G401.6 (cell line): ENCODE measurements around the gene ESPN.

Experiments
- FAIRE-seq: peaks from 2 replicates; lab custom pipeline; 2012; peaks lifted over from hg19 to GRCh38; lab: Jason Lieb, UNC

The ESPN gene

DNA sequence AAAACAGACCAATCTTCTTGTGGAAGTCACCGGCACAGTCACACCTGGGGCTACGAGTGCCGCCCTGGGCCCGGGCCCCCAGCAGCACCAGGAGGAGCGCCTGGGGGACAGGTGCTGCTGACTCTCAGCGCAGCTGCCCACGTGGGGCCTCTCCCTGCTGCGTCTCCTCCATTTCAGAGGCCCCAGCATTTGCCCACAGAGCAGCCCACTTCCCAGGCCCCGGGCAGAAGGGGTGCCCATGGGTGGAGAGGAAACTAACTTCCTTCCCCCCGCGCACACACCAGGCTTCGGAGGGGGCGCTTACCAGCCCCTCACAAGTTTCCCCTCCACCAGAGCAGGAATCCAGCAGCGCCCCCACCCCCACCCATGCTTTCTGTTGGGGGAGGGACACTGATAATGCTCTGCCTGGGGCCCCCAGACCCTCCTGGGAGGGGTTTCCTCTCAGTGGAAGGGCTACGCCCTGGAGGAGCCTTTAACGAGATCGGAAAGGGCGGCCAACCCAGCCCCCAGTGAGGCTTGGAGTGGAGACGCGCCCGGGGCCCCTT, 41.0 kb downstream of the ESPN start:
- FAIRE-seq: no peak

DNA sequence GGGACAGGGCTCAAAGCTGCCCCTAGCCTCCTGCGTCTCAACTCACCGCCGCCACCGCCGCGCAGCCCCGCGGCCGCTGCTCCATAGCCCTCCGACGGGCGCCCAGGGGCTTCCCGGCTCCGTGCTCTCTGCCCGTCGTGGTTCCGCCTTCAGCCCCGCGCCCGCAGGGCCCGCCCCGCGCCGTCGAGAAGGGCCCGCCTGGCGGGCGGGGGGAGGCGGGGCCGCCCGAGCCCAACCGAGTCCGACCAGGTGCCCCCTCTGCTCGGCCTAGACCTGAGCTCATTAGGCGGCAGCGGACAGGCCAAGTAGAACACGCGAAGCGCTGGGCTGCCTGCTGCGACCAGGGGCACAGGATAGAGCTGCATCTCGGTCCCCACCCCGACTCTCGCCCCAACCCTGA, 41.4 kb downstream of the ESPN start, which contains the start of gene TNFRSF25:
TSS of gene TNFRSF25 (minus strand) at position 151 of the 400 bp plus-strand sequence. CDS start at position 85, 66 bp downstream.
- FAIRE-seq: no peak

DNA sequence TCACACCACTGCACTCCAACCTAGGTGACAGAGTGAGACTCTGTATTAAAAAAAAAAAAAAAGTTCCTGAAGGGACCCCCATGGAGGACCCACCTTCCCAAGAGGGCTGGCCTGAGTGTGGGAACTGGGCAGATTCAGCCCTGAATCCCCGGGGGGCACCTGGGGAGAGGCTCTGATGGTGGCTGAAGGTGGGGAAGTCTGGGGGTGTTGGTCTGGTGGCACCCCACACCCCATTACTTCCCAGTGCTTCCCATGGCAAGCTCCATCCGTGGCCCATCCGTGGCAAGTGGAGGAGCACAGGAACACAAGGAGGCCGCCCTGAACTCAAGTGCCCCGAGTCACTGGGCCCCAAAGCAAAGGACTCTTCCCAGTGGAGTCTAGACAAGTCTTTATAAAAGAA, 42.2 kb downstream of the ESPN start:
- FAIRE-seq: no peak

DNA sequence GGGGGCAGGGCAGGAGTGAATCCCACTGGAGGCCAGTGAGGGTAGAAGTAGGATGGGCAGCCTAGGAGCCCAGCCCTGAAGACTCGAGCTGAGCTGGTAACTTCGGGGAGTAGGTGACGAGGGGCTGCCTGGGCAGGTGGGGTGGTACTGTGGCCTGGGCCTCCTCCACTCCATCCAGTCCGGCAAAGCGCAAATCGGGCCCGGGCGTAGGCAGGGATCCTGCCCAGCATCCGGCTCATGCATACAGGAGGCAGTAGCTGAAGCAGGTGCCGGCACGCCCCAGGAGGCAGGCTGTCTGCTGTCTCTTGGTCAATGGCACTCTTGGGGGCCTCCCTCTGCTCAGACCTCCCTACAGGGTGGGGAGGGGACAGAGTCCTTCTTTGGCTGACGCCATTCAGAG, 42.6 kb downstream of the ESPN start:
- FAIRE-seq: no peak

DNA sequence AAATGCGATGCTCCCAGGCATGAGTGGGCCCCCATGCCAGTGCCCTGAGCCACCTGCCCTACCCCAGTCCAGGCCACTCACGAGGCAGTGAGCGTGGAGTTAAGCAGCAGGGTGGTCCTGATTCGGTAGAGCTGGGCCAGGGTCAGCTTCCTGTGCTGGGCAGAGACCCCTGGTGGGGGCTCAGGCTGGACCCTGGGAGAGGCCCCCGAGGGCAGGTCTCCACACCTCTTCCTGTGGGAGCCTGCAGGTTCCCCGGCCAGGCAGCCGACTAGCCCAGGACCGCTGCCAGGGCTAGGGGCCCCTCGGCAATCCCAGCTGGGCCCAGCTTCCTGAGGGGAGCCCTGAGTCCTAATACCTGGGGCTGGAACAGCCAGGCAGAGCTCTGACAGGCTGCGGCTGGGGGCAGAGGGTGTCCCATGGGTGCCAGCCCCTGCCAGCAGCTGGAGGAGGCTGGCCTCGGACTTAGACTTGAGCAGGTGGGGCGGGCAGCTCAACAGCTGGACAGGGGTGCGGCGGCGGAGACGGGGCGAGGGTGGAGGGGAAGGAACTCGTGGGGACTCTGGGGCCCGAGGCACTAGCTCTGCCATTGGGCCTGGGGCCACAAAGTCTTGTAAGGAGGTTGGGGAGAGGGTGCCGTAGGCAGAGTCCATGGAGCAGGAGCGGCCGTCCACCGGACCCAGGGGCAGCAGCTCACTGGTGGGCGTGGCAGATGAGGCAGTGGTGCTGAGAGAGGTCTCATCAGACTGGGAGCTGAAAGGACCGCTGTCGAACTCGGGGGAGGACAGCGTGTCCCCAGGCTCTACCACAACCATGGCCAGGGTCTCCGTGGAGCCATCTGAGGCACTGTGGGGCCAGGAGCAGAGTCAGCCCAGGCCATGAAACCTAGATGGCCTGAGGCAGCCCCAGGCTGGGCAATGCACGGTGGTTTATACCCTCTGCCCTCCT, 43.4 kb downstream of the ESPN start:
- FAIRE-seq: no peak

DNA sequence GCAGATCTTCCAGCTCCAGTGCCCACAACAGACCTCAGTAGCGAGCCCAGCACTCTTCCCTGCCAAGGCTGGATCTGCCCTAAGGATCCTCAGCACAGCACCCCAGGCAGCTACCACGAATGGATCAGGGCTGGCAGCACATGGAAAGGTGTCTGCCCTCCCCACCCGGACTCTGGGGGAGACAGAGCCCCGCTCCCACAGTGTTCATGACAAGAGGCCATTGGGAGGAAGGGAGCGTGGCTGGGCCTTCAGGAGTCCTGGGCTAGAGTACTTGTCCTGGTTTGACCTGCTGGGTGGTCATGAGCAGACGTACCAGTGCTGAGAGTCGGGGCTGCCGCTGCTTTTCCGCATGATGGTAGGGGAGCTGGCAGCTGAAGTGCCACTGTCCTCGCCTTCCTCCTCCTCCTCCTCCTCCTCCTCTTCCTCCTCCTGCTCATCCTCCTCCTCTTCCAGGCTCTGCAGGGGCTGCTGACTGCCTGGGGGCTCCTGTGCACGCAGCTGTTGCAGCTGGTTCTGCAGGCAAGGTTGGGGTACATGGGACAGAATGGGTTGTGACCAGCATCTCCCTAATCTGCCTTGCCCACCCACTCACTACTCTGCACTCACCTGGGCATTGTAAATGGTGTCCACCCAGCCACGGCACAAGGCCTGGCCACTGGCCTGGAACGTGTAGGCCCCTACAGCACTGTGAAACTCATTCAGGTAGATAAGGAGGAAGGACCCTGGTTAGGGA, 44.3 kb downstream of the ESPN start:
- no peak for FAIRE-seq

DNA sequence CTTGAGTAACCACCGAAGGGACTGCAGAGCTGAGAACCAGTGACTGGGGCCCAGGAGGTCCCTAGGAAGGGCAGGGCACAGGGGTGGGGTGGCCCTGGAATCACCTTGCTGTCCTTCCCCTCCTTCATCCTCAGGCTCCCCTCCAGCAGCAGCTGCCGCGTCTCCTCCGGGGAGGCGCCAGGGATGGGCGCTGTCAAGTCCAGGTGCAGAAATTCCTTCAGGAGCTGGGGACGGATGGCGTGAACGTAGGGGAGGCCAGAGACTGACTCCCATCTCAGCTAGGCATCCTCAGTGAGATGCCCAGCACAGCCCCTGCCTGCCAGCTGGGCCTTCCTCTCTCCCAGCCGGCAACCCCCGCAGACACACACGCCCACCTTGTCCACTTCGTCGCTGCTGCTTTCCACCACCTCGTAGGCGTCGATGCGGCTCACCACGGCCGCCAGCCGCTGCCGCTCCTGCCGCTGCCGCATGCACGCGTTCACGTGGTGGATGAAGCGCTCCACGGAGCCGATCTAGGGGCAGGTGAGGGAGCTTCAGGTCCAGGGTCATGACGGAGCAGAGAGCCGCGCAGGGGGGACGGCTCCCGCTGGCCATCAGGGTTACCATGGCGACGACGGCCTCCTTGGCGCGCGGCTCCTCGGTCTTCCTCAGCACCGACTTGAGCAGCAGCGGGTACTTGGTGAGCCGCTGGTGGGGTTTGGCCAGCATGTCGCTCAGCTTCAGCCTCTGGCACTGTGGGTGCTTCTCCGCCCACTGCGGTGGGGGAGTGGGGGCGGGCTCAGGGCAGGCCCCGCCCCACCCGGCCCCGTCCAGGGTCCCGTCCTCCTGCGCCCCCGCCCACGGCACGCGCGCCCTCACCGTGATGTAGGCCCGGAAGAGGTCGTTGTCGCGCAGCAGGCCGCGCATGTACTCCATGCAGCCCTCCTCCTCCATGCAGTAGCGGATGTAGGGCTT, 45.8 kb downstream of the ESPN start:
- FAIRE-seq: no peak

DNA sequence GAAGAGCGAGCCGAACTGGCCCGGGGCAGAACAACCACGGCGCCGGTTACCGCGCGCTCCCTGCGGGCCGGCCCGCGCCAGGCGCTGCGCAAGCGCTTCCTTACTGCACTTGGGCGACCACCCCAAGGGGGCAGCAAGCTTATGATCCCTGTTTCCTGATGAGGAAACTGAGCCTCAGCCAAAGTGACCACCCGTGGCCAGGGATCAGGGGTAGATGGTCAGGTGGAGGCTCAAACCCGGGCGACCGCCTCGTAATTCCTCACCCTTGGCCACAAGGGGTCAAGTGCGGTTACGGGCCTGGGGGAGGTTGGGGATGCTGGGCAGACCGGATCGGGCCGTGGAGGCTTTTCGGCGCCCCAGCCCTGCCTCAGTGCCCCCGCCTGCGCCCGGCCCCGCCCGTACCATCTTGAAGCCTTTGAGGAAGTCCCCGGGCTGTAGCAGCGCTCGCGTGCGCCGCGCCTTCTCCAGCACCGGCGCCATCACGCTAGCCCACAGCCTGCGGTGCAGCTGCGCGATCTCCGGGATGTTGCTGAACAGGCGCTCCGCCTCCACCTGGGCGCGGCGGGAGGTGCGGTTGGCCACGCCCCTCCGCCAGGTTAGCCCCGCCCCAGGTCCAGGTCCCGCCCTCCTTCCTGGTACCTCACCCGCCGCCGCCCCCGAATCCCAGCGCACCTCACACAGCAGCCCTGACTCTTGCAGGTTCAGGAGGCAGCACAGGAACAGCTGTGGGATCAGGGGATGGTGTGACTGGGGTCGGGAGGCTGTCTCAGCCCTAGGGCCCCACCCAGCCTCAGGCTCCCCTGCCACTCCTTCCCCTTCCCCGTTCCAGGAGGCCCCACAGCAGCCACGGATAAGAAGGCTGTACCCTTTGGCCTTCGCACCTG, 46.8 kb downstream of the ESPN start:
- no peak for FAIRE-seq

DNA sequence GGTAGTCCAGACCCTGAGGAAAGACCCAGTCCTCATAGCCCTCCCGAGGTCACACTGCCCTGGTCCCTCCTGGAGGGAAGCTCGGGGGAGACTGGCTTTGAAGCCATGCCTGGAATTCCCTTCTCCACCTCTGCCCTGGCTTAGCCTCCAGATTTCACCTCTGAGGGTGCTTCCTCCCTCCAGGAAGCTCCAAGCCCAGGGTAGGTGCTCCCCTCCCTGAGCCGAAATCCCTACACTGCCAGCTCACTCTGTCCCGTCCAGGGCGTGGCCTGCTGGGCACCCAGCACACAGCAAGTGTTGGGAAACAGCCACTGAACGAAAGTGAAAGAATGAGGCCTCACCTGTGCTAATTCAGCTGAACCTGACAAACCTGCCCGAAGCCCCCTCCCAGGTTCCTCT, 47.4 kb downstream of the ESPN start:
- no peak for FAIRE-seq

DNA sequence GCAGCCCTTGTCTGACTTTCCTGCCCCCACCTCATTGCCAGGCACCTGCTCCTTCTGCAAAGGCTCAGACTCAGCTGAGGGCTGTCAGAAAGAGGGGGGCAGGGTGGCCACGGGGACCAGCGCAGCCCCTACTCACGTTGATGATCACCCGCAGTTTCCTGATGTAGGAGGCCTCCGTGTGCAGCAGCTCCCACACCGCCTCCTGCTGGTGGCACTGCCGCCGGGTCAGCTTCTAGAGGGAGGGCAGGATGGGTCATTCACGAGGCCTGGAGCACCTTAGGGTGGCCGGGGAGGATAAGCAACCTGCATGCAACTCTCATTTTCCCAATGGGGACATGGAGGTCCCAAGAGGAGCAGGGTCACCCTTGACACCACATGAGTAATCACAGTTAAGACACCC, 47.8 kb downstream of the ESPN start:
- FAIRE-seq: no peak

DNA sequence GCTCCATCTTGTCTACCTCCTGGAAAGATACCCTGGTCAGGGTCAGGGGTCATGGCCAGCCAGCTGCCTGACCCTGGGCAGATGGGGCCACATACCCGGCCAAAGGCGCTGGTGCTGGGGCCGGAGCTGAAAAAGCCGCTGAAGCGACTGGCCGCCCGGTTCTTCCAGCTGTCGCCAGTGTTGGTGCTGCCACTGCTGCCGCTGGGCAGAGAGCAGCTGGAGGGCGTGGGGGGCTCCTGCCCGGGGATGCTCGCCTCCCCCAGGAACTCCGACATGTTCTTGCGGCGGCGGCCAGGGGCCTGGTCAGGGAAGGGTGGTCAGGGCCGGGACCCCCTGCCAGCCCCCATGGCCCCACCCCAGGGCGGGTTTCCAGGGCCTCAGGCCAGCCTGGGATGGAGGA, 48.6 kb downstream of the ESPN start:
- FAIRE-seq: no peak

DNA sequence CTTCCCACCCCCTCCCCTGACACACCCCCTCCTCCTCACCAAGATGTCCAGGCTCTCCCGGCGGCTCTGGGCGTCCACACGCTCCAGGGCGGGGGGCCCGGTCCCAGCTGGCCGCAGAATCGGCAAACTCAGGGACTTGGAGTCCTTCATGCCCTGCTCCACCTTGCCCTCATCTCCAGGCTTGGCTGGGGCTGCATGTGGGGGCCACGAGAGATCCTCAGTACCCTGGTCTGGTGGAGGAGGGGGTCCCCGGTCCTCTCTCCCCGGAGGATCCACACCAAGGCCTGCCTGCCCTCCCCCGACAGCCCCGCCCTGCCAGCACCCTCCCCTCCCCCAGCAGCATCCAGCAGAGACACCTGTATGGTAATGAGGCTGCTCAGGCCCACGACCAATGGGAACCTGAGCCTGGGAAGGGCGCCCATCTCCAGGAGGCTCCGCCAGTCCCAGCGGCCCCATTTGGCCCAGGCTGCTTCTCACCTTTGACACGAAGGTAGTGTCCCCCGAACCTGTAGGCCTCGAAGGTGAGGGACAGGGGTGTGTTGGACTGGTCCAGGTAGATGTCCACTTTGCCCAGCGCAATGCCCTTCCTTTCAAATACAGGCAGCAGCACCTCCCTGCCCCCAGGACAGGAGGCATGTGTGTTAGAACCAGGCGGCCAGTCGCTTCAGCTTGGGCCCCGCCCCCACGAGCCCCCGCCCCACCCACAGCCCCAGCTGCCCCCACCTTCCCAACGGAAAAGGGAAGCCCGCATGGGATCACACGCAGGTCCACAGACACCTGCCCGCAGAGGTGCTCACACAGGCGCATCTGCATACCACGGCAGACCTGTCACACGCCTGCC, 49.6 kb downstream of the ESPN start:
- FAIRE-seq: no peak

DNA sequence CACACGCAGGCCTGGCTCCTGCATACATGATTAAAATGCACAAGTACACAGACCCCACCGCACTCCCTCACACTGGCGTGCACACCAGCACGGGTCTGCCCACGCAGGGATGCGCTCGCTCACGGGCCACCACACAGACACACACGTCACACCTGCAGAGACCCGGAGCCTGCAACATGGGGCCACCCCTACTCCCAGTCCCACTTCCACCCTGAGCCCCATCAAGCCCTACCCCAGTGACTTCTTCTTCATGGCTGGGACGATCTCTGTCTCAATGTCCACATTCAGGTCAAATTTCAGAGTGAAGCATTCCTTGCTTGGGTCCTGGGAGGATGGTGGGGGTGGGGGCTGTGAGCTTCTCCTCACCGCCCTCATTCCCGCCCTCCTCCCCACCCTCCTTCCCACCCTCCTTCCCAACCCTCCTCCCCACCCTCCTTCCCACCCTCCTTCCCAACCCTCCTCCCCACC, 50.3 kb downstream of the ESPN start:
- no peak for FAIRE-seq

DNA sequence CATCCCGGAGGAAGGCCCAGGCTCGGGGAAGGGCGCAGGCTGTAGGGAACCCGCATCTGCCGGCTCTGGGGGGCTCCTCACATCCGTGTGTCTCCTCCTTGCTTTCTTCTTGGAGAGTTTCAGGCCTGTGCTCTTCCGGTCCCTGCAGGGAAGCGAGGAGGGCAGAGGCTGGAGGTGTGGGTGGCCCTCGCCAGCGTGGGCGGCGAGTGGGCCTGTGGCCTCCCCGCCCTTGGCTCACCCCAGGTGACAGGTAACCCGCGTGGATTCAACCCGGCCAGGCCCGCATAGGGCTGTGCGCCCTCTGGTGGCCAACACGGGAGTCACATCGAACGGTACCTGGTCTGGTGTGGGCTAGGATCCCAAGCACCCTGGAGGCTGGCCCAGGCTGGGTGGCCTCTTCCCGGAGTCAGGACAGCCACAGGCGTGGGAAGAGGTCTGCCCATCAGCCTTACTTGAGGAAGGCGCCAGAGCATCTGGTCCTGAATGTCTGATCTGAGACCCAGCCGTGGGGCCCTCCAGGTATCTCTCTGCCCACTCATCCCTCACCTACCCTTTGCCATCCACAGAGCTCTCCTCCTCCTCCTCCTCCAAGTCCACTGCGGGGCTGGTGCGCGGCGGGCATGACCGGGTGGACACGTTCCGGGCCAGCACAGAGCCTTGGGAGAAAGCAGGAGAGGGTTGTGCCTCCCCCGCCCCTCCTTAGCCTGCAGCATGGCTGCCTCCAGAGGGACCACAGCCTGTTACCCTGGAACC, 51.0 kb downstream of the ESPN start:
- no peak for FAIRE-seq

DNA sequence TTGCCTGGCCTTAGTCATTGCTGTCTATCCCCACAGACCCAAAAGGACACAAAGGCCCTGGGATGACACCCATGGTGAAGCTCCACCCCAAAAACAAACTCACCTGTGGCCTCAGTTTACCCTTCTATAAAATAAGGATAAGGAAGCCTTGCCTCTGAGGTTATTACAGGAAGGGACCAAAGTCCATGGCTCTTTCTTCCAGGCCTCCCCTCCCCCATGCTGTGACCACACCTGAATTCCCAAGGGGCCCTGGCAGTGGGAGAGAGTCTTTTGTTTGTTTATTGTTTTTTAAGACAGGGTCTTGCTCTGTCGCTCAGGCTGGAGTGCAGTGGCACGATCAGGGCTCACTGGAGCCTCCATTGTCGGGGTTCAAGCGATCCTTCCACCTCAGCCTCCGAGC, 51.9 kb downstream of the ESPN start:
- no peak for FAIRE-seq

DNA sequence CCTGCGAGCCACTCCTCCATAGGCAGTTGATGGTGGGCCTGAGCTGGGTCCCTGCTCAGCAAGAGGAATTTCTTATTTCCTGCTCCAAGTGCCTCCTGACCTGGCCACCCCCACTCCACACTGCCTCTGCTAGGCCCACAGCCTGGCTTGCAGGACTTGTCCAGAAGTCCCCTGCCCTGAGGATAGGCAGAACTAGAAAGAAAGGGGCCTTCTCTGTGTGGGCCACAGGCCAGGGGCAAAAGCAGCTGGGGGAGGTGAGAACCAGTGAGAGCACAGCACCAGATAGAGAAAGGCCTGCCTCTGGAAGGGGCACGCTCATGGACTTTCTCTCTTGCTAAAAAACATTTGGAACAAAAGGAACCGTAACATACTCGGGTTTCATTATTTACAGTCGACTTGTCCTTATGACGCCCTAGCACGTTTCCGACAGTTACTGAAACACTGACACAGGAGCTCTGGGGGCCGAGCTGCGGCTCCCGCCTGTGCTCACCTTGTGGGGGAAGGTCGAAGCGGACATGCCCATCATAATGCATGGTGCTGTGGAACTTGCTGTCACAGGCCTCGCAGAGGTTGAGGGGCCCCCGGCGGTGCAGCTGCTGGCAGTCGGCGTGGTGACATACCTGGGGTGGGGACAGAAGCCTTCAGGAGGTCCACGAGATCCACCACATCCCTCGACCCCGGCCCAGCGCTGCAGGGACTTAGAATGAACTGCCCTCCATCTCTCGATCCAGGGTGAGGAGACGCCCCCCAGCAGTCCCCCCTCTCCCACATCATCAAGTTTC, 52.7 kb downstream of the ESPN start:
- FAIRE-seq: no peak

DNA sequence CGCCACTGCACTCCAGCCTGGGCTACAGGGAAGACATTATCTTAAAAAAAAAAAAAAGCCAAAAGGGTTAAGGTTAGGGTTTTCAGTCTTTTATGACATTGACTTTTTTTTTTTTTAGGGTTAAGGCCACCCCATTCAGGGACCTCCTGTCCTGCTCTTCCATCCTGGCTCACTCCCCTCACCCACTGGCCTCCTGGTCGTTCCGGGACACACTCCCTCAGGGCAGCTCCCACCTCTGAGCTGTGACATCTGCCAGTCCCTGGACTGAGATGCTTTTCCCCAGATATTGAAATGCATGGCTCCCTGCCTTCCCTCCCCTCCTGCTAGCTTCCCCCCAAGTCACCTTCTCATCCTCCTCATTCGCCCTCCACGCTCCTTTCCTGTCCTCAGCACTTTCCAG, 57.2 kb downstream of the ESPN start:
- no peak for FAIRE-seq

DNA sequence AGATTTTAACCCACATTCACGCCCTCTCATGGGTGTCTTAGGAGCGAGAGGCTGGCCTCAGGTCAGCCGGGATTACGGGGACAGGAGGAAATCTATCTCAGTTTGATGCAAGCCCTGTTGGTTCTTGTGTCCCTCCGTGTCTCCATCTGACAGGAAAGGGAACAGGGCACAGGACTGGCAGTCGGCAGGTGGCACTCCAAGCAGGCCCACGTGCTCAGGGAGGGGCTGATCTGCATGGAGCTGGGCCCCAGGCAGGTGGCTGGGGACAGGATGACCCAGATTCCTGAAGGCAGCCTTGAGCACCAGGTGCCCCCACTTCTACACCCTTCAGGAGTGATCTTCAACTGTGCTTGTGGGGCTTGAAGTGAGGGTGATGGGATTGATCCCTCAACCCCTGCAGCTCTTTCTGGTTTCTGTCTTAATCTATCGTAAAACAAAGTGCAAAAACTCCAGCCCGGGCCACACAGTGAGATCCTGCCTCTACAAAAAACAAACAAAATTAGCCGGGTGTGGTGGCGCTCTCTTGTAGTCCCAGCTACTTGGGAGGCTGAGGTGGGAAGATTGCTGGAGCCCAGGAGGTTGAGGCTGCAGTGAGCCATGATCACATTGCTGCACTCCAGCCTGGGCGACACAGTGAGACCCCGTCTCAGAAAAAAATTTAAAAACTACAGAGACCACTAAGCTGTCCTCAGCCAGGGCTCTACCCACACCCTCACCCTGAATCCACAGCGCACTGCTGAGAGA, 58.6 kb downstream of the ESPN start:
- FAIRE-seq: no peak
